Measurements from ENCODE around the gene GTPBP8.
A peak's percentile ranks its signal among the peaks of the same experiment; 100 is the strongest.

Gene GTPBP8

GRCh38 chr3:112990672-112991602, at the start of gene GTPBP8:
Gene GTPBP8 (plus strand): TSS chr3:112990984. CDS start chr3:112991000, 16 bp downstream.
- DNase-seq (ENCODE audit: low read depth): peak; percentile 80

- DNase-seq (ENCODE audit: low read depth): no peak
These were observed 42.4 kb upstream of the GTPBP8 start for GRCh38 chr3:112948346-112948838.

GRCh38 chr3:112956351-112956750, 34.4 kb upstream of the GTPBP8 start:
- DNase-seq (ENCODE audit: low read depth): no peak

- no peak for DNase-seq (ENCODE audit: low read depth)
These were observed 31.8 kb upstream of the GTPBP8 start for GRCh38 chr3:112958811-112959560.

GRCh38 chr3:112963683-112964082, 27.1 kb upstream of the GTPBP8 start:
- DNase-seq (ENCODE audit: low read depth): no peak

GRCh38 chr3:112965656-112966055, 25.1 kb upstream of the GTPBP8 start:
- no peak for DNase-seq (ENCODE audit: low read depth)

- DNase-seq (ENCODE audit: low read depth): no peak
These were observed 24.2 kb upstream of the GTPBP8 start for GRCh38 chr3:112966633-112967032.

GRCh38 chr3:112967425-112967824, 23.4 kb upstream of the GTPBP8 start:
- no peak for DNase-seq (ENCODE audit: low read depth)

- no peak for DNase-seq (ENCODE audit: low read depth)
These were observed 23.0 kb upstream of the GTPBP8 start for GRCh38 chr3:112967828-112968227.

GRCh38 chr3:112972158-112972557, 18.6 kb upstream of the GTPBP8 start:
- no peak for DNase-seq (ENCODE audit: low read depth)

- peak; percentile 63 for DNase-seq (ENCODE audit: low read depth)
These were observed 17.2 kb upstream of the GTPBP8 start for GRCh38 chr3:112973325-112974177.

- no peak for DNase-seq (ENCODE audit: low read depth)
These were observed 16.6 kb upstream of the GTPBP8 start for GRCh38 chr3:112974178-112974517.

GRCh38 chr3:112974894-112975293, 15.9 kb upstream of the GTPBP8 start, which contains the start of gene CD200R1:
Gene CD200R1 (minus strand): TSS chr3:112975103. CDS start chr3:112974857, 246 bp downstream.
- no peak for DNase-seq (ENCODE audit: low read depth)

GRCh38 chr3:112976001-112976400, 14.8 kb upstream of the GTPBP8 start:
- no peak for DNase-seq (ENCODE audit: low read depth)

- no peak for DNase-seq (ENCODE audit: low read depth)
These were observed 13.8 kb upstream of the GTPBP8 start for GRCh38 chr3:112976953-112977352.

GRCh38 chr3:112979244-112979832, 11.4 kb upstream of the GTPBP8 start:
- no peak for DNase-seq (ENCODE audit: low read depth)

GRCh38 chr3:112980080-112980479, 10.7 kb upstream of the GTPBP8 start:
- no peak for DNase-seq (ENCODE audit: low read depth)

GRCh38 chr3:112982710-112983109, 8.1 kb upstream of the GTPBP8 start:
- no peak for DNase-seq (ENCODE audit: low read depth)

- DNase-seq (ENCODE audit: low read depth): peak; percentile 38
These were observed 6.3 kb upstream of the GTPBP8 start for GRCh38 chr3:112984485-112984884.

- no peak for DNase-seq (ENCODE audit: low read depth)
These were observed 3.0 kb upstream of the GTPBP8 start for GRCh38 chr3:112987710-112988334.

GRCh38 chr3:112995800-112996199, 5.0 kb downstream of the GTPBP8 start:
- no peak for DNase-seq (ENCODE audit: low read depth)
